GM23338 (cell line): ENCODE results near the gene SRP68. TPM values are rescaled to one million over a fixed set of nuclear protein-coding genes. Genes with fewer than 3 reads are reported as not detected.

Experiments used
- ATAC-seq: fragments of 200-7000 bp; cut with Tn5 transposase; 3 replicates; pipeline ENCODE4 v1.9.1; 2020
- DNase-seq: peaks from one replicate; pipeline ENCODE4 v3.0.0-alpha.2; 2015; ENCODE audit warnings: low spot score
- H2AFZ ChIP-seq: fragments of 200-600 bp; sonication (generic); 2 replicates; pipeline ENCODE4 v1.8.0; 2016; ENCODE audit warnings: antibody characterized with exemption, mild to moderate bottlenecking, moderate library complexity
- H3F3A ChIP-seq: fragments of 200-600 bp; sonication (generic); replicated peaks from 2 replicates; pipeline ENCODE4 v1.8.0; 2017; ENCODE audit warnings: antibody characterized with exemption, mixed run types, low read depth
- H3K27ac ChIP-seq: fragments of 200-600 bp; sonication (generic); 2 replicates; pipeline ENCODE4 v1.6.1; 2016; ENCODE audit warnings: low read depth
- H3K27me3 ChIP-seq: fragments of 200-600 bp; sonication (generic); 2 replicates; pipeline ENCODE4 v1.8.0; 2016; ENCODE audit warnings: mild to moderate bottlenecking, mixed run types, moderate library complexity; ENCODE audit not compliant: insufficient read depth
- H3K36me3 ChIP-seq: fragments of 200-600 bp; sonication (generic); 2 replicates; pipeline ENCODE4 v1.8.0; 2016; ENCODE audit warnings: mild to moderate bottlenecking; ENCODE audit not compliant: insufficient read depth
- H3K4me1 ChIP-seq: fragments of 200-600 bp; sonication (generic); 2 replicates; pipeline ENCODE4 v1.8.0; 2016; ENCODE audit warnings: mild to moderate bottlenecking, moderate library complexity; ENCODE audit not compliant: insufficient read depth
- H3K4me2 ChIP-seq: fragments of 200-600 bp; sonication (generic); 2 replicates; pipeline ENCODE4 v1.7.1; 2017; ENCODE audit warnings: mixed run types
- H3K4me3 ChIP-seq: fragments of 200-600 bp; sonication (generic); 2 replicates; pipeline ENCODE4 v1.6.1; 2016; ENCODE audit warnings: mixed run types
- H3K79me2 ChIP-seq: fragments of 200-600 bp; sonication (generic); replicated peaks from 2 replicates; pipeline ENCODE4 v1.8.0; 2017; ENCODE audit warnings: mild to moderate bottlenecking; ENCODE audit not compliant: insufficient read depth
- H3K9me2 ChIP-seq: fragments of 200-600 bp; sonication (generic); 2 replicates; pipeline ENCODE4 v1.8.0; 2017; ENCODE audit not compliant: insufficient read depth
- H4K20me1 ChIP-seq: fragments of 200-600 bp; sonication (generic); replicated peaks from 2 replicates; pipeline ENCODE4 v1.8.0; 2017; ENCODE audit warnings: mild to moderate bottlenecking; ENCODE audit not compliant: insufficient read depth
- H3K27ac Mint-ChIP-seq: 2 replicates; pipeline ENCODE4 v1.8.0; 2020; ENCODE audit warnings: inconsistent platforms, mild to moderate bottlenecking, moderate library complexity, mixed read lengths
- H3K27me3 Mint-ChIP-seq: 3 replicates; pipeline ENCODE4 v1.8.0; 2022; ENCODE audit warnings: low read depth, mild to moderate bottlenecking, moderate library complexity, mixed read lengths, inconsistent platforms; ENCODE audit not compliant: insufficient read depth, poor library complexity
- H3K36me3 Mint-ChIP-seq: 3 replicates; pipeline ENCODE4 v1.8.0; 2021; ENCODE audit warnings: low read depth, mild to moderate bottlenecking, inconsistent platforms, moderate library complexity, mixed read lengths
- H3K4me1 Mint-ChIP-seq: 3 replicates; pipeline ENCODE4 v1.8.0; 2020; ENCODE audit warnings: mild to moderate bottlenecking, inconsistent platforms, mixed read lengths
- H3K4me3 Mint-ChIP-seq: 3 replicates; pipeline ENCODE4 v1.8.0; 2021; ENCODE audit warnings: moderate library complexity, mild to moderate bottlenecking, inconsistent platforms, mixed read lengths
- H3K9me3 Mint-ChIP-seq: 3 replicates; pipeline ENCODE4 v1.8.0; 2020; ENCODE audit warnings: moderate library complexity, mild to moderate bottlenecking, inconsistent platforms, mixed read lengths
- CREB1 ChIP-seq: fragments of 250-450 bp; sonication (Bioruptor Pico); IDR thresholded peaks from 2 replicates; pipeline ENCODE4 v1.5.0; 2020; ENCODE audit warnings: low read depth, mild to moderate bottlenecking, moderate library complexity
- EZH2 ChIP-seq: fragments of 200-600 bp; sonication (generic); IDR thresholded peaks from one replicate; pipeline ENCODE4 v1.8.0; 2017; ENCODE audit warnings: antibody characterized with exemption, mild to moderate bottlenecking, low read depth; ENCODE audit not compliant: unreplicated experiment
- EZH2phosphoT487 ChIP-seq: fragments of 200-600 bp; sonication (generic); IDR thresholded peaks from one replicate; pipeline ENCODE4 v1.8.1; 2018; ENCODE audit warnings: antibody characterized with exemption; ENCODE audit not compliant: unreplicated experiment
- JUNB ChIP-seq: IDR thresholded peaks from one replicate; pipeline ENCODE4 v1.6.1; 2016; ENCODE audit warnings: antibody characterized with exemption; ENCODE audit not compliant: unreplicated experiment
- NANOG ChIP-seq: IDR thresholded peaks from 2 replicates; pipeline ENCODE4 v1.6.1; 2016; ENCODE audit warnings: antibody characterized with exemption, borderline replicate concordance
- REST ChIP-seq: IDR thresholded peaks from one replicate; pipeline ENCODE4 v1.6.1; 2018; ENCODE audit warnings: antibody characterized with exemption; ENCODE audit not compliant: unreplicated experiment
- STAT1 ChIP-seq: IDR thresholded peaks from one replicate; pipeline ENCODE4 v1.6.1; 2016; ENCODE audit warnings: antibody characterized with exemption; ENCODE audit not compliant: unreplicated experiment
- ZNF114 ChIP-seq: fragments of 250-450 bp; sonication (Bioruptor Pico); IDR thresholded peaks from 2 replicates; pipeline ENCODE4 v1.5.0; 2020; ENCODE audit warnings: mild to moderate bottlenecking, moderate library complexity
- ZNF462 ChIP-seq: fragments of 250-450 bp; sonication (Bioruptor Pico); IDR thresholded peaks from 2 replicates; pipeline ENCODE4 v1.5.0; 2020; ENCODE audit warnings: mild to moderate bottlenecking, moderate library complexity
- polyA plus RNA-seq: library from polyadenylated mRNA; unstranded; fragments of >200 nt; fragmentation: Nextera tagmentation; extraction: Ambion mirVana; gene quantifications from 2 replicates; pipeline ENCODE4 v1.2.1, GENCODE V29; 2016
- total RNA-seq: library from RNA; depleted of rRNA; stranded (reverse); fragments of >200 nt; shearing (Covaris generic); gene quantifications from 2 replicates; pipeline ENCODE4 v1.2.3, GENCODE V29; 2014

Gene SRP68
- total and polyA plus RNA-seq, 2 experiments from 2014 or later, result 30.7 to 62.8 TPM

- no peak overlapping the region; the same call in 1 of the 2 replicates for H3K27ac ChIP-seq
- H3K4me3 Mint-ChIP-seq, result no peak overlapping the region
- ATAC-seq, result peak; percentile 21; the same call in 2 of the 3 replicates
- no peak overlapping the region for H3K4me3 ChIP-seq
- peaks cover 26% of the 10 kb centered on the region for H3K4me1 Mint-ChIP-seq
- no peaks in the 10 kb centered on the region for H3K9me3 Mint-ChIP-seq
- H3K36me3 Mint-ChIP-seq, result peaks cover 65% of the 10 kb centered on the region
- no peak overlapping the region for H2AFZ ChIP-seq
- TF ChIP-seq EZH2, result no peak
- no peak for TF ChIP-seq JUNB
- no peak for TF ChIP-seq STAT1
- TF ChIP-seq CREB1, result no peak
- TF ChIP-seq ZNF462, result no peak
- H3K27me3 ChIP-seq, result no peaks in the 10 kb centered on the region
- peaks cover 3% of the 10 kb centered on the region for H3K27me3 Mint-ChIP-seq
- H3K36me3 ChIP-seq, result peaks cover 39% of the 10 kb centered on the region
- peaks cover 10% of the 10 kb centered on the region for H3K4me1 ChIP-seq
- no peaks in the 10 kb centered on the region; the same call in none of the 2 replicates for H4K20me1 ChIP-seq
- peak overlapping the region; percentile 74; the same call in 1 of the 2 replicates for H3K27ac Mint-ChIP-seq
- no peak for DNase-seq
- no peaks in the 10 kb centered on the region for H3K79me2 ChIP-seq
- H3K4me2 ChIP-seq, result no peak overlapping the region
- peaks cover 22% of the 10 kb centered on the region for H3F3A ChIP-seq
- no peaks in the 10 kb centered on the region for H3K9me2 ChIP-seq
Observed at GRCh38 chr17:76040376-76040775, 31.9 kb downstream of the SRP68 start.

- Mint-ChIP-seq H3K27ac (peak overlapping the region; percentile 72; the same call in 1 of the 2 replicates), H3K4me1 (peaks cover 26% of the 10 kb centered on the region), H3K4me3 (no peak overlapping the region), H3K36me3 (peaks cover 53% of the 10 kb centered on the region), H3K9me3 (no peaks in the 10 kb centered on the region), H3K27me3 (peaks cover 5% of the 10 kb centered on the region)
- H3K36me3 ChIP-seq, result peaks cover 31% of the 10 kb centered on the region
- H3F3A ChIP-seq, result peaks cover 18% of the 10 kb centered on the region
- H3K4me3 ChIP-seq, result no peak overlapping the region
- no peak overlapping the region for H2AFZ ChIP-seq
- no peak for ATAC-seq
- no peaks in the 10 kb centered on the region; the same call in none of the 2 replicates for H4K20me1 ChIP-seq
- H3K27ac ChIP-seq, result 0 out of 2 replicates have a peak overlapping the region, but pooled peaks have one; percentile 72
- no peaks in the 10 kb centered on the region for H3K9me2 ChIP-seq
- no peaks in the 10 kb centered on the region for H3K27me3 ChIP-seq
- no peak overlapping the region for H3K4me2 ChIP-seq
- H3K4me1 ChIP-seq, result peaks cover 10% of the 10 kb centered on the region
- no peak for DNase-seq
- H3K79me2 ChIP-seq, result no peaks in the 10 kb centered on the region
- TF ChIP-seq EZH2phosphoT487 (no peak), ZNF114 (no peak), STAT1 (no peak), NANOG (no peak), REST (no peak), CREB1 (no peak)
Observed at GRCh38 chr17:76039121-76039520, 33.2 kb downstream of the SRP68 start.
